SK-N-MC (cell line): ENCODE data around the gene DRP2.

Experiments used
- DNase-seq: peaks from one replicate; pipeline ENCODE4 v3.0.0-alpha.2; 2011; ENCODE audit warnings: low read depth, low spot score
- H3K27ac ChIP-seq: fragments of 200-600 bp; sonication (generic); 2 replicates; pipeline ENCODE4 v1.5.1; 2016; ENCODE audit warnings: mixed run types
- H3K36me3 ChIP-seq: fragments of 200-600 bp; sonication (generic); 2 replicates; pipeline ENCODE4 v1.6.1; 2017; ENCODE audit warnings: antibody characterized with exemption, low read length, mixed read lengths; ENCODE audit not compliant: insufficient read depth
- H3K4me3 ChIP-seq: fragments of 200-600 bp; sonication (generic); 2 replicates; pipeline ENCODE4 v1.5.1; 2016
- H3K9ac ChIP-seq: fragments of 200-600 bp; sonication (generic); 2 replicates; pipeline ENCODE4 v1.8.0; 2017; ENCODE audit warnings: mixed run types, mixed read lengths; ENCODE audit not compliant: insufficient read length
- H3K9me3 ChIP-seq: fragments of 200-600 bp; sonication (generic); 2 replicates; pipeline ENCODE4 v1.6.1; 2017; ENCODE audit warnings: low read depth, mild to moderate bottlenecking, antibody characterized with exemption, low read length, moderate library complexity, mixed read lengths
- EZH2 ChIP-seq: fragments of 200-600 bp; sonication (generic); IDR thresholded peaks from one replicate; pipeline ENCODE4 v1.6.1; 2017; ENCODE audit warnings: antibody characterized with exemption
- FOXP2 ChIP-seq: optimal IDR thresholded peaks from 2 replicates; pipeline ENCODE3; 2011; ENCODE audit warnings: mild to moderate bottlenecking, moderate library complexity; ENCODE audit not compliant: insufficient read depth; ENCODE audit errors: extremely low read length, control extremely low read depth
- POLR2AphosphoS5 ChIP-seq: IDR thresholded peaks from 2 replicates; pipeline ENCODE4 v1.6.1; 2012; ENCODE audit warnings: mild to moderate bottlenecking, low read depth, low read length, borderline replicate concordance

DRP2 gene

GRCh38 chrX:101303790-101304189, 84.2 kb downstream of the DRP2 start:
- no peak for DNase-seq
- TF ChIP-seq EZH2 (no peak), FOXP2 (no peak), POLR2AphosphoS5 (no peak)
- Histone ChIP-seq H3K27ac (no peak overlapping the region), H3K36me3 (no peaks in the 10 kb centered on the region), H3K4me3 (no peak overlapping the region), H3K9ac (no peak overlapping the region), H3K9me3 (no peaks in the 10 kb centered on the region)
